Adrenal gland (tissue), 12 donors: ENCODE data around the gene SFTA2. TPM values are rescaled to one million over a fixed set of nuclear protein-coding genes. Genes with fewer than 3 reads are reported as not detected.

Source experiments
- DNase-seq, 7 donors: peaks; one replicate each; pipeline ENCODE4 v3.0.0-alpha.2; 2019 to 2020
- H3K27ac ChIP-seq, 5 donors: fragments of 200-600 bp; sonication (generic) in 4 of 5; 1 replicate in 3 of 5; 2 replicates in 2 of 5; pipeline versions ENCODE4 v1.5.1 to v1.8.0; 2016 to 2020; ENCODE audit warnings: mild to moderate bottlenecking in 1 of 5
- H3K27me3 ChIP-seq: fragments of 200-600 bp; 2 replicates; pipeline ENCODE4 v1.8.0; 2021
- H3K36me3 ChIP-seq, 2 donors: fragments of 200-600 bp; replicated peaks in 1 of 2; 1 replicate in 1 of 2; 2 replicates in 1 of 2; pipeline versions ENCODE4 v1.5.1 to v1.8.0; 2018 to 2022
- H3K4me1 ChIP-seq, 2 donors: fragments of 200-600 bp; replicated peaks in 1 of 2; 1 replicate in 1 of 2; 2 replicates in 1 of 2; pipeline versions ENCODE4 v1.5.1 to v1.8.0; 2018 to 2021
- H3K4me3 ChIP-seq, 4 donors: fragments of 200-600 bp; sonication (generic) in 3 of 4; one replicate each; pipeline ENCODE4 v1.5.1; 2016 to 2018
- H3K9me3 ChIP-seq, 3 donors: fragments of 200-600 bp; sonication (generic) in 1 of 3; replicated peaks in 1 of 3; 1 replicate in 2 of 3; 2 replicates in 1 of 3; pipeline versions ENCODE4 v1.5.1 to v1.8.0; 2016 to 2021
- POLR2A ChIP-seq, 2 donors: fragments of 450-650 bp; IDR thresholded peaks; one replicate each; pipeline ENCODE4 v1.6.1; 2017; ENCODE audit warnings: antibody characterized with exemption in 2 of 2, mild to moderate bottlenecking in 2 of 2, moderate library complexity in 1 of 2
- WGBS, 4 donors: extraction: QIAGEN DNeasy Blood & Tissue Kit in 2 of 4; methylation state at CpG; one replicate each; pipeline versions ENCODE4 v1.1.5 to v1.1.7; 2013 to 2017; 5-methylcytosine and 5-hydroxymethylcytosine counted together
- intact Hi-C, 2 donors: fragments of 100-400 bp; cut with DNase I; formaldehyde crosslinking; loops; one replicate each; pipeline versions ENCODE4 v1.14.1 to v1.15.0; 2022 to 2023
- polyA plus RNA-seq, 3 donors: library from polyadenylated mRNA; stranded (reverse); fragments of 200-250 nt in 2 of 3; fragments of 350-450 nt in 1 of 3; fragmentation: Illumina TruSeq in 1 of 3; extraction: RNeasy Lipid Tissue Mini Kit (QIAGEN cat#74804) in 1 of 3; gene quantifications; one replicate each; pipeline ENCODE4 v1.2.3, GENCODE V29; 2013 to 2014
- total RNA-seq, 9 donors: library from RNA; depleted of rRNA in 4 of 9; stranded (reverse); fragments of >200 nt in 4 of 9; fragments of 120-200 nt in 1 of 9; fragmentation: NEBNext Ultra II Directional in 1 of 9; extraction: Animal tissue kit (Norgen Biotek cat#: 25700) in 1 of 9; gene quantifications; one replicate each; pipeline versions ENCODE4 v1.1.0 to v1.2.4, GENCODE V29; 2013 to 2023
- TF ChIP-seq, protein P1 (sequence below), 6 experiments: fragments of 450-650 bp in 4 of 6; fragments of 200-600 bp in 2 of 6; sonication (generic) in 1 of 6; IDR thresholded peaks; 1 replicate in 5 of 6; 2 replicates in 1 of 6; pipeline versions ENCODE4 v1.5.1 to v1.8.0; 2016 to 2021; ENCODE audit warnings: antibody characterized with exemption in 6 of 6, mild to moderate bottlenecking in 2 of 6, moderate library complexity in 1 of 6
- donor health status: healthy with polysubstance abuse.
- donor health status: Bipolar disorder and iron deficiency.
- donor health status: DM: yes; HTN: yes; CAD: no.
- donor health status: DM: no; HTN: no; CAD: no.
- donor health status: DM: no; HTN: no; CAD: no.
- donor health status: DM: yes; HTN: yes; CAD: no.

The SFTA2 gene
- total and polyA plus RNA-seq, 12 donors: 0.20 to 1.5 (median 0.38) TPM; not detected in 7

DNA sequence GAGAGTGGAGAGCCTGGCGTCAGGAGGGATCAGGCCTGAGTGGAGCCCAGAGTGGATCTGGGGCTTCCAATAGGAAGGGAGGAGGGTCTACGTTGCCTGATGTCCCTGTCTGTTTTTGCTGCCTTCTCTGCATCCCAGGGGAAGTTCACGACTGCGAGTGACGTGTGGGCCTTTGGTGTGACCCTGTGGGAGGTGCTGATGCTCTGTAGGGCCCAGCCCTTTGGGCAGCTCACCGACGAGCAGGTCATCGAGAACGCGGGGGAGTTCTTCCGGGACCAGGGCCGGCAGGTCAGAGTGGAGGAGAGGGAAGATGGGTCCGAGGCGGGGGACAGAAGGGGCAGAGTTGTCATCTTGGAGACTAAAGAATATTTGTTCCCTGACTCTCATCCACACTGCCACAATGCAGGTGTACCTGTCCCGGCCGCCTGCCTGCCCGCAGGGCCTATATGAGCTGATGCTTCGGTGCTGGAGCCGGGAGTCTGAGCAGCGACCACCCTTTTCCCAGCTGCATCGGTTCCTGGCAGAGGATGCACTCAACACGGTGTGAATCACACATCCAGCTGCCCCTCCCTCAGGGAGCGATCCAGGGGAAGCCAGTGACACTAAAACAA is 33.1 kb downstream of the SFTA2 start:
- H3K27me3 ChIP-seq: no peaks in the 10 kb centered on the region
- intact Hi-C loops: no loop called here
- no peak overlapping the region for H3K27ac ChIP-seq
- H3K9me3 ChIP-seq: no peaks in the 10 kb centered on the region
- DNase-seq: no peak
- peaks cover 0 to 56% of the 10 kb centered on the region in 2 donors for H3K36me3 ChIP-seq
- WGBS, 4 donors: 80 to 93% (median 85%) methylated on average over 14 to 23 of the region's 23 CpGs
- H3K4me1 ChIP-seq: no peaks in the 10 kb centered on the region
- TF ChIP-seq, protein P1, sequence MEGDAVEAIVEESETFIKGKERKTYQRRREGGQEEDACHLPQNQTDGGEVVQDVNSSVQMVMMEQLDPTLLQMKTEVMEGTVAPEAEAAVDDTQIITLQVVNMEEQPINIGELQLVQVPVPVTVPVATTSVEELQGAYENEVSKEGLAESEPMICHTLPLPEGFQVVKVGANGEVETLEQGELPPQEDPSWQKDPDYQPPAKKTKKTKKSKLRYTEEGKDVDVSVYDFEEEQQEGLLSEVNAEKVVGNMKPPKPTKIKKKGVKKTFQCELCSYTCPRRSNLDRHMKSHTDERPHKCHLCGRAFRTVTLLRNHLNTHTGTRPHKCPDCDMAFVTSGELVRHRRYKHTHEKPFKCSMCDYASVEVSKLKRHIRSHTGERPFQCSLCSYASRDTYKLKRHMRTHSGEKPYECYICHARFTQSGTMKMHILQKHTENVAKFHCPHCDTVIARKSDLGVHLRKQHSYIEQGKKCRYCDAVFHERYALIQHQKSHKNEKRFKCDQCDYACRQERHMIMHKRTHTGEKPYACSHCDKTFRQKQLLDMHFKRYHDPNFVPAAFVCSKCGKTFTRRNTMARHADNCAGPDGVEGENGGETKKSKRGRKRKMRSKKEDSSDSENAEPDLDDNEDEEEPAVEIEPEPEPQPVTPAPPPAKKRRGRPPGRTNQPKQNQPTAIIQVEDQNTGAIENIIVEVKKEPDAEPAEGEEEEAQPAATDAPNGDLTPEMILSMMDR (IDR thresholded peaks at IDR 0.05): no peak
- no peak for TF ChIP-seq POLR2A (IDR thresholded peaks at IDR 0.05)
- H3K4me3 ChIP-seq: no peak overlapping the region

- Histone ChIP-seq H3K36me3 (peaks cover 0 to 65% of the 10 kb centered on the region in 2 donors), H3K27ac (no peak overlapping the region), H3K9me3 (no peaks in the 10 kb centered on the region), H3K4me1 (no peaks in the 10 kb centered on the region), H3K4me3 (no peak overlapping the region), H3K27me3 (no peaks in the 10 kb centered on the region)
- intact Hi-C loops: no loop called here
- WGBS, 4 donors: 84 to 97% (median 90%) methylated on average over 10 to 16 of the region's 16 CpGs
- no peak for DNase-seq
- no peak for TF ChIP-seq POLR2A (IDR thresholded peaks at IDR 0.05)
- TF ChIP-seq, protein P1 (IDR thresholded peaks at IDR 0.05): no peak
Observed at GRCh38 chr6:30897882-30898281, 34.1 kb downstream of the SFTA2 start.

DNA sequence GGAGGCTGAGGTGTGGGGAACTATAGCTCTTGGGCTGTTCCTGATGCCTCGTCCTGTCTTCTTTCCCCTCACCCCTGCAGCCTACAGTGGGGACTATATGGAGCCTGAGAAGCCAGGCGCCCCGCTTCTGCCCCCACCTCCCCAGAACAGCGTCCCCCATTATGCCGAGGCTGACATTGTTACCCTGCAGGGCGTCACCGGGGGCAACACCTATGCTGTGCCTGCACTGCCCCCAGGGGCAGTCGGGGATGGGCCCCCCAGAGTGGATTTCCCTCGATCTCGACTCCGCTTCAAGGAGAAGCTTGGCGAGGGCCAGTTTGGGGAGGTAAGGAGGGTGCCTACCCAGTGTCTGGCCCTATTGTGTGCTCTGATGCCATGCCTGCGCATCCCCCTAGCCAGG is 35.4 kb downstream of the SFTA2 start:
- H3K27me3 ChIP-seq: no peaks in the 10 kb centered on the region
- no peaks in the 10 kb centered on the region for H3K9me3 ChIP-seq
- 88 to 98% (median 92%) methylated on average over 10 to 13 of the region's 13 CpGs for WGBS, 4 donors
- H3K27ac ChIP-seq: no peak overlapping the region
- no peak for TF ChIP-seq POLR2A (IDR thresholded peaks at IDR 0.05)
- no peak for DNase-seq
- no peaks in the 10 kb centered on the region for H3K4me1 ChIP-seq
- H3K4me3 ChIP-seq: no peak overlapping the region
- H3K36me3 ChIP-seq: peaks cover 0 to 75% of the 10 kb centered on the region in 2 donors
- intact Hi-C loops: no loop called here

DNA sequence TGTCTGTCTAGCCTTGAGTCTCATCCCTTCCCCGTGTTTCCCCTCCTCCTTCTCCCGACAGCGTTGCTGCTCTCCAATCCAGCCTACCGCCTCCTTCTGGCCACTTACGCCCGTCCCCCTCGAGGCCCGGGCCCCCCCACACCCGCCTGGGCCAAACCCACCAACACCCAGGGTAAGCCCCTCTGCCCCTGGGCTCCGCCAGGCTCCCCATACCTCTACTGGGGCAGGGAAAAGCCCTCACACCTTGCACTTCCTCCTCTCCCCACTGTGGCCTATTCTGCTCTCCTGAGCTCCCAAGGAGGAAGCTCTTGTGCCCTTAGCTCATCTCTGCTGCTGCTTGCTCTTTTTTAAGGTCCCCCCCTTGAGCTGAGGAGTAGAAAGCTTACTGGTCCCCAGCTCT is 36.6 kb downstream of the SFTA2 start:
- no peak overlapping the region for H3K4me3 ChIP-seq
- TF ChIP-seq, protein P1 (IDR thresholded peaks at IDR 0.05): no peak
- TF ChIP-seq POLR2A (IDR thresholded peaks at IDR 0.05): no peak
- no peaks in the 10 kb centered on the region for H3K27me3 ChIP-seq
- no peak for DNase-seq
- H3K9me3 ChIP-seq: no peaks in the 10 kb centered on the region
- intact Hi-C loops: no loop called here
- 66 to 73% (median 70%) methylated on average over 10 of the region's 10 CpGs for WGBS, 4 donors
- H3K36me3 ChIP-seq: peaks cover 0 to 75% of the 10 kb centered on the region in 2 donors
- H3K27ac ChIP-seq: no peak overlapping the region
- no peaks in the 10 kb centered on the region for H3K4me1 ChIP-seq

DNA sequence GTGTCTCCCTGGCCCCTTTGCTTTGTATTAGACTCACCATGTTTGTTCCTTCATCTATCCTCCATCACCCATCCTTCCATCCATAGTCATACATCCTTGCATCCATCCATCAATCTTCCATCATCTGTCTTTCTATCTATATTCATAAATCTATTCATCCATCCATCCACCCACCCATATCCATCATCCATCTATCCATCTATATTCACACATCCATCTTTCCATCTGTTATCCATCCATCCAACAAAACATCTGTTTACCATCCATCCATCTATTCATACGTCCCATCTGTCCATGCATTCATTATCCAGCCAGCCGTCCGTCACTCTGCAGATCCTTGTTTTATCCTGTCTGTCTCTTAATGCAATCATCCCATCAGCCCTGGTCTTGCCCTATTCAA is 37.0 kb downstream of the SFTA2 start:
- WGBS, 4 donors: 72 to 87% (median 78%) methylated on average over 3 of the region's 3 CpGs
- no peaks in the 10 kb centered on the region for H3K9me3 ChIP-seq
- intact Hi-C loops: no loop called here
- no peak overlapping the region for H3K4me3 ChIP-seq
- DNase-seq: no peak
- H3K36me3 ChIP-seq: peaks cover 0 to 79% of the 10 kb centered on the region in 2 donors
- TF ChIP-seq, protein P1 (IDR thresholded peaks at IDR 0.05): no peak
- no peak for TF ChIP-seq POLR2A (IDR thresholded peaks at IDR 0.05)
- no peaks in the 10 kb centered on the region for H3K27me3 ChIP-seq
- H3K4me1 ChIP-seq: no peaks in the 10 kb centered on the region
- no peak overlapping the region for H3K27ac ChIP-seq
